PC-3 (cell line): Measurements from ENCODE around the gene PSMA4.

Experiments
- CTCF ChIP-seq: fragments of 300-600 bp; sonication (generic); conservative IDR thresholded peaks from 2 replicates; pipeline ENCODE4 v1.5.1; 2017; ENCODE audit warnings: antibody characterized with exemption, low read depth, mild to moderate bottlenecking, low read length
- EZH2 ChIP-seq: fragments of 300-600 bp; sonication (generic); IDR thresholded peaks from one replicate; pipeline ENCODE4 v1.6.1; 2017; ENCODE audit warnings: antibody characterized with exemption, mild to moderate bottlenecking, low read length; ENCODE audit not compliant: unreplicated experiment

- TF ChIP-seq CTCF (no peak), EZH2 (no peak)
Measured at GRCh38 chr15:78598348-78598747, 58.1 kb downstream of the PSMA4 start.
